B cell (primary cell): ENCODE data around the gene SLC6A18. TPM values are rescaled to one million over a fixed set of nuclear protein-coding genes. Genes with fewer than 3 reads are reported as not detected.

Experiments
- ATAC-seq: fragments of 200-7000 bp; cut with Tn5 transposase; one replicate; pipeline ENCODE4 v1.10.0; 2021; ENCODE audit warnings: low read depth, mild to moderate bottlenecking, moderate number of reproducible peaks, moderate library complexity
- CTCF ChIA-PET: fragments of 350-600 bp; sonication (Branson Sonifier 250); formaldehyde crosslinking; loops from one replicate; lab custom pipeline; 2021; ENCODE audit warnings: antibody characterized with exemption, inconsistent platforms; lab: Charles Lee
- POLR2A ChIA-PET: fragments of 350-600 bp; sonication (Branson Sonifier 250); formaldehyde crosslinking; loops from one replicate; lab custom pipeline; 2021; ENCODE audit warnings: antibody characterized with exemption; lab: Charles Lee
- DNase-seq: peaks from one replicate; pipeline ENCODE4 v3.0.0; 2013
- H2AFZ ChIP-seq: 2 replicates; pipeline ENCODE4 v1.6.1; 2012; ENCODE audit warnings: mild to moderate bottlenecking, low read depth, low read length; ENCODE audit not compliant: insufficient read depth, poor library complexity, severe bottlenecking
- H3K27ac ChIP-seq, 2 donors: 1 replicate in 1 of 2; 2 replicates in 1 of 2; pipeline ENCODE4 v1.5.1; 2012 to 2013; ENCODE audit warnings: low read length in 2 of 2, mild to moderate bottlenecking in 2 of 2, moderate library complexity in 1 of 2
- H3K27me3 ChIP-seq, 4 experiments: fragments of 200-600 bp in 1 of 4; sonication (generic) in 1 of 4; replicated peaks in 1 of 4; 1 replicate in 2 of 4; 2 replicates in 2 of 4; pipeline versions ENCODE4 v1.6.1 to v1.7.0; 2013 to 2016; ENCODE audit warnings: low read length in 3 of 4, mild to moderate bottlenecking in 2 of 4, mixed read lengths in 1 of 4, moderate library complexity in 1 of 4; ENCODE audit not compliant: insufficient read depth in 4 of 4, control insufficient read depth in 3 of 4; ENCODE audit errors: control extremely low read depth in 1 of 4
- H3K36me3 ChIP-seq, 2 experiments: replicated peaks in 1 of 2; 1 replicate in 1 of 2; 2 replicates in 1 of 2; pipeline versions ENCODE4 v1.6.1 to v1.7.1; 2013; ENCODE audit warnings: low read length in 1 of 2; ENCODE audit not compliant: insufficient read depth in 2 of 2, control insufficient read depth in 1 of 2; ENCODE audit errors: control extremely low read depth in 1 of 2, extremely low read depth in 1 of 2
- H3K4me1 ChIP-seq, 2 donors: fragments of 200-600 bp in 1 of 2; sonication (generic) in 1 of 2; 1 replicate in 1 of 2; 2 replicates in 1 of 2; pipeline versions ENCODE4 v1.5.1 to v1.6.1; 2013 to 2017; ENCODE audit warnings: low read length in 2 of 2; ENCODE audit not compliant: control insufficient read depth in 2 of 2, insufficient read depth in 2 of 2
- H3K4me2 ChIP-seq: replicated peaks from 2 replicates; pipeline ENCODE3; 2012; ENCODE audit warnings: mild to moderate bottlenecking, low read depth, low read length; ENCODE audit not compliant: poor library complexity, severe bottlenecking
- H3K4me3 ChIP-seq, 5 experiments: fragments of 200-600 bp in 1 of 5; sonication (generic) in 1 of 5; 1 replicate in 3 of 5; 2 replicates in 2 of 5; pipeline versions ENCODE4 v1.5.1 to v1.7.0; 2011 to 2016; ENCODE audit warnings: low read length in 4 of 5, mild to moderate bottlenecking in 4 of 5, low read depth in 2 of 5, control low read depth in 1 of 5, moderate library complexity in 1 of 5; ENCODE audit not compliant: insufficient read depth in 1 of 5; ENCODE audit errors: control extremely low read depth in 1 of 5, extremely low read depth in 1 of 5
- H3K79me2 ChIP-seq: fragments of 200-600 bp; sonication (generic); one replicate; pipeline ENCODE4 v1.6.0; 2016; ENCODE audit warnings: low read length; ENCODE audit not compliant: control insufficient read depth, insufficient read depth
- H3K9ac ChIP-seq: fragments of 200-600 bp; sonication (generic); 2 replicates; pipeline ENCODE4 v1.6.1; 2017; ENCODE audit warnings: mild to moderate bottlenecking, low read length, moderate library complexity
- H3K9me3 ChIP-seq, 3 donors: one replicate each; pipeline versions ENCODE4 v1.6.1 to v1.7.1; 2013; ENCODE audit warnings: low read length in 2 of 3; ENCODE audit not compliant: control insufficient read depth in 2 of 3, insufficient read depth in 1 of 3; ENCODE audit errors: control extremely low read depth in 1 of 3
- H4K20me1 ChIP-seq: 2 replicates; pipeline ENCODE4 v1.6.0; 2012; ENCODE audit warnings: mild to moderate bottlenecking, low read length; ENCODE audit not compliant: insufficient read depth, control insufficient read depth, poor library complexity, severe bottlenecking
- H3K27ac Mint-ChIP-seq: one replicate; pipeline ENCODE4 v1.8.0; 2021; ENCODE audit warnings: mixed read lengths
- H3K27me3 Mint-ChIP-seq: one replicate; pipeline ENCODE4 v1.8.0; 2021; ENCODE audit warnings: mixed read lengths
- H3K4me1 Mint-ChIP-seq: one replicate; pipeline ENCODE4 v1.8.0; 2021; ENCODE audit warnings: mixed read lengths
- H3K4me3 Mint-ChIP-seq: one replicate; pipeline ENCODE4 v1.8.0; 2021; ENCODE audit warnings: mixed read lengths
- H3K9me3 Mint-ChIP-seq: one replicate; pipeline ENCODE4 v1.8.0; 2022; ENCODE audit warnings: mixed read lengths; ENCODE audit not compliant: insufficient read depth
- CTCF ChIP-seq: fragments of 200-600 bp; IDR thresholded peaks from one replicate; pipeline ENCODE4 v1.8.0; 2022; ENCODE audit warnings: antibody characterized with exemption, mild to moderate bottlenecking
- EZH2 ChIP-seq: IDR thresholded peaks from 2 replicates; pipeline ENCODE4 v1.6.1; 2012; ENCODE audit warnings: borderline replicate concordance, low read depth, mild to moderate bottlenecking, moderate library complexity, low read length; ENCODE audit not compliant: insufficient read depth, poor library complexity, severe bottlenecking
- WGBS: methylation state at CpG from one replicate; pipeline ENCODE4 v1.1.5; 2013; ENCODE audit warnings: missing lambda C conversion rate; ENCODE audit not compliant: insufficient coverage; 5-methylcytosine and 5-hydroxymethylcytosine counted together
- intact Hi-C: fragments of 100-400 bp; cut with micrococcal nuclease; formaldehyde crosslinking; loops from one replicate; pipeline ENCODE4 v1.10.0; 2022
- polyA plus RNA-seq: library from polyadenylated mRNA; depleted of rRNA; stranded (reverse); fragments of >200 nt; gene quantifications from 2 replicates; pipeline ENCODE4 v1.2.3, GENCODE V29; 2012
- total RNA-seq, 2 donors: library from RNA; stranded (reverse); fragments of 120-200 nt in 1 of 2; gene quantifications; 1 replicate in 1 of 2; 2 replicates in 1 of 2; pipeline versions ENCODE4 v1.2.3 to v1.2.4, GENCODE V29; 2013 to 2022

Gene SLC6A18
- total and polyA plus RNA-seq, 2 donors (not counting 1 experiment from before 2014, with no cell fraction given): not detected

GRCh38 chr5:1220351-1220750 is 4.8 kb upstream of the SLC6A18 start:
- Histone ChIP-seq H3K27me3 (no peaks in the 10 kb centered on the region), H3K9ac (no peak overlapping the region), H3K27ac (no peak overlapping the region), H3K79me2 (no peaks in the 10 kb centered on the region), H3K4me2 (no peak overlapping the region), H2AFZ (no peak overlapping the region), H3K4me1 (no peaks in the 10 kb centered on the region), H4K20me1 (no peaks in the 10 kb centered on the region), H3K36me3 (no peaks in the 10 kb centered on the region), H3K9me3 (peaks cover 0 to 12% (median 0%) of the 10 kb centered on the region in 3 donors), H3K4me3 (no peak overlapping the region)
- DNase-seq: no peak
- intact Hi-C loops: no loop called here
- Mint-ChIP-seq H3K4me1 (no peaks in the 10 kb centered on the region), H3K9me3 (no peaks in the 10 kb centered on the region), H3K4me3 (no peak overlapping the region), H3K27me3 (peaks cover 8% of the 10 kb centered on the region), H3K27ac (no peak overlapping the region)
- no peak for ATAC-seq
- ChIA-PET POLR2A (interaction anchor here (0.7 kb wide), 1 partner anchor 184 kb away, joined by 4 read pairs; no protein-coding TSS in a partner anchor), CTCF (no interaction called here)
- no peak for TF ChIP-seq EZH2
- TF ChIP-seq CTCF: no peak
- 93% methylated on average over 9 of the region's 9 CpGs for WGBS

GRCh38 chr5:1220831-1221230 is 4.3 kb upstream of the SLC6A18 start:
- Histone ChIP-seq H3K79me2 (no peaks in the 10 kb centered on the region), H3K4me2 (no peak overlapping the region), H3K4me1 (no peaks in the 10 kb centered on the region), H3K4me3 (no peak overlapping the region), H3K27me3 (no peaks in the 10 kb centered on the region), H4K20me1 (no peaks in the 10 kb centered on the region), H3K9me3 (peaks cover 0 to 7% (median 0%) of the 10 kb centered on the region in 3 donors), H3K27ac (no peak overlapping the region), H3K36me3 (no peaks in the 10 kb centered on the region), H3K9ac (no peak overlapping the region), H2AFZ (no peak overlapping the region)
- DNase-seq: no peak
- no peak for ATAC-seq
- WGBS: 90% methylated on average over 14 of the region's 19 CpGs
- intact Hi-C loops: no loop called here
- ChIA-PET CTCF (no interaction called here), POLR2A (no interaction called here)
- no peak overlapping the region for H3K27ac Mint-ChIP-seq
- H3K9me3 Mint-ChIP-seq: no peaks in the 10 kb centered on the region
- peaks cover 5% of the 10 kb centered on the region for H3K27me3 Mint-ChIP-seq
- H3K4me1 Mint-ChIP-seq: no peaks in the 10 kb centered on the region
- H3K4me3 Mint-ChIP-seq: no peak overlapping the region
- TF ChIP-seq EZH2 (no peak), CTCF (no peak)
